Activated T-cell treated with anti-CD3 and anti-CD28 coated beads, Interleukin-2, amount 50 U/mL, for 1 hour (primary cell): ENCODE data around the gene PAX8.
A peak's percentile ranks its signal among the peaks of the same experiment; 100 is the strongest.
"Not testable (repeated sequence)": the region's sequence is repeated elsewhere in the genome, so short reads cannot be mapped to it uniquely, and the experiment has no call there.

ENCODE experiments used
- DNase-seq: peaks from one replicate; pipeline ENCODE4 v3.0.0-alpha.2; 2020

PAX8 gene

DNA sequence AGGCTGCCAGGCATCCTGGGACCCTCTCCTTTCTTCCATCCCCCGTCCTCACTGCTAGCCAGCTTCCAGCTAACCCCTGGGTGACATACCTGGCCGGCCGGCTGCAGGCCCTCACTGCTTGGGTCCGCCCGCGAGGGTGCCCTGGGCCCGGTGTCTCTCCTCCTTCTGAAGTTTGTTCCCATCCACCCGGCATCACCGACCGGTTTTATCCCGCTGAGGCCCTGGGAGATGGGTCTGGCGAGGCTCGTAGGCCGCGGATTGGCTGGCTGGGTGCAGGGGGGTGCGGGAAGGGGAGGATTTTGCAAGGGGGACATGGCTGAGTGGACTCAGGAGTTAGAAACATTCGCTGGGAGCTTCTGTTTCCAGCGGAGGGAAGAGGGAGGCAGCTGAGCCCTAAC, at the start of gene PAX8:
Gene PAX8 (minus strand): TSS at position 180 of the 398 bp plus-strand sequence. CDS start 527 bp downstream, outside the sequence.
- no peak for DNase-seq

GRCh38 chr2:113328043-113328442, 49.3 kb upstream of the PAX8 start:
- no peak for DNase-seq

GRCh38 chr2:113325161-113325731, 46.5 kb upstream of the PAX8 start:
- not testable (repeated sequence) for DNase-seq

GRCh38 chr2:113324684-113325160, 46.0 kb upstream of the PAX8 start:
- peak; percentile 53 for DNase-seq

- DNase-seq = not testable (repeated sequence)
Measured at GRCh38 chr2:113323129-113323528, 44.4 kb upstream of the PAX8 start.

GRCh38 chr2:113320106-113320505, 41.4 kb upstream of the PAX8 start:
- DNase-seq = not testable (repeated sequence)

DNA sequence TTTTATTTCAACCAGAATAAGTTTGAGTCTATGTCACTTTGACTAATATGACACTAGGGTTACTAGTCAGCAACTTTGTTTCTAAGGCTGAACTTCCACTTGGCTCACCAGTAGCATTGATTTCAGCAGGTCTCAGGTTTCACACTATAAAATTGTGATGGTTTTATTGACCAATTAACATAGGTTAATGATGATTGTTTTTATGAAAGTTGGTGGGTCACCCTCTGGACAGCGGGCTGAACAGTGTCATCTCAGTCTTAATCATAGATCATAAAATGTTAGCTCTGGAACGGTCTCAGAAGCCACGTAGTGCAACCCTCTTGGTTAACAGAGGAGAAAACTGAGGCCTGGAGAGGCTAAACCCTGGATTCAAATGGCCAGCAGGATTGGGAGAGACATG, 40.2 kb upstream of the PAX8 start:
- not testable (repeated sequence) for DNase-seq

DNA sequence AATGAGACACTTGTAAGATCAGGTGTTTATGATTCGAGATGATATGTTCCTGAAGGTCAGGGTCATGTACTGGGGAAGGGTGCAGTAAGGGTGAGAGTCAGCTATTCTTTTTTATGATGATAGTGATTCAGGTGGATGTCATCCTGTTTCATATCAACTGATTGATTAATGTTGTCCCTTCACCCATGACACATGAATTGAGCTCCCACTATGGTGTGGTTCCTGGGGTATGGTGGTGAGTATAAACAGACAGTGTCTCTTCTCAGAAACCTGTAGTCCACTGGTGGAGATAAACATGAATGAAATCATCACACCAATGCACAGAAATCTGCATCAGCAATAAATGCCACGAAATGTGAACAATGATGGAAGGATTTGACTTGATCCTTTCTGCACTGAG, 37.4 kb upstream of the PAX8 start:
- DNase-seq = no peak

GRCh38 chr2:113314663-113315062, 35.9 kb upstream of the PAX8 start:
- not testable (repeated sequence) for DNase-seq

DNA sequence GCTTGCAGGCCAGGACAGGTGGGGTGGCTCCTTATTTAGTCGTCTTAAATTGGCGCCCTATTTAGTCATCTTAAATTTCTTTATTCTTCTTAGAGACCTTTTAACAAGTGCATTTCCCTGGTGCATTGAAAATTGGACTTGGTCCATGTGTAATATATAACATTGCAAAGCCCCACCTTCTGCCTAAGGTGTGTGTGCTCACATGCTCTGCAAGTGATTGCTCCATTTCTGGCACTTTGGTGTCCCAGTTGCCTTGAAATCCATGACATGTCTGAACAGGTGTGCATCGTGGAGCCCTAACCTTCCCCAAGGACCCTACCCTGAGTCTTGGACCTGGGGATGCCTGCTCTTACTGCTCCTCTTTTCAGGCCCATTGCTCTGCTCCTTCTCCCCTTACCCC, 35.5 kb upstream of the PAX8 start:
- DNase-seq = not testable (repeated sequence)

DNA sequence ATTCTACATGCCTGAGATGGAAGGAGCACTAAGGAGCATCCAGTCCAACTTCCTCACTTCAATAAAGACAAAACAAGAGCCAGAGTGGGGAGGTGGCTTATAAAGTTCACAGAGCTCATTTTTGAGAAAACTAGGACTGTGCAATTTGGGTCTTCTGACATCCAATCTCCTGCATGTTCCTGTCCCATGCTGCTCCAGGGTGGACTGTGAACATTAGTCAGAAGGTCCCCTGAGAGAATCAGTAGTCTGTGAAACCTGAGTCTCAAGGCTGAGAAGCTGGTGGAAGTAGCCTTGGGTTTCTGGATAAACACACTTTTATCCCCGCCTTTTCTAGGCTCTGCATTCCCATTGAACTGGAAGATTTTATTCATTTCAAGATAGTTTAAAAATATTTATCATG, 33.1 kb upstream of the PAX8 start:
- DNase-seq = not testable (repeated sequence)

- DNase-seq = not testable (repeated sequence)
Measured at GRCh38 chr2:113311191-113311590, 32.5 kb upstream of the PAX8 start.

GRCh38 chr2:113309655-113310387, 31.1 kb upstream of the PAX8 start:
- DNase-seq = no peak

GRCh38 chr2:113308784-113309183, 30.1 kb upstream of the PAX8 start:
- not testable (repeated sequence) for DNase-seq

DNA sequence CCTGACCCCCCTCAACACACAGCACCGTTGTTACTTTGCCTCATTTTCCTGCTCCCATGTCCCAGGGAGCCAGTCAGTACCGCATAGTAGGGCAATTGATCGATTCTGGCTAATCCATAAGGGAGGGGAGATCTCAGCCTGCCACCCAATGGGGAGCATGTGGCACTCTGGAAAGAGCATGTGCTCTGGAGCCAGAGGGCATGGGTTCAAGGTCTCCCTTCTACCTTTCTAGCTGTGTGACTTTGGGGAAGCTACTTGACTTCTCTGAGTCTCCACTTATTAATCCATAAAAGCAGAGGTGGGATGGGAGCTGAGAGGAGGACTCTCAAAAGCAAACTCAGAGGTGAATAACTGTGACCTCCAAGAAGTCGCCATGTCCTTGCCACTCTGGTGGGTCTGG, 27.5 kb upstream of the PAX8 start:
- not testable (repeated sequence) for DNase-seq

- DNase-seq = not testable (repeated sequence)
Measured at GRCh38 chr2:113305749-113306148, 27.0 kb upstream of the PAX8 start.

GRCh38 chr2:113305146-113305545, 26.4 kb upstream of the PAX8 start:
- DNase-seq = no peak

- DNase-seq = no peak
Measured at GRCh38 chr2:113304702-113305101, 26.0 kb upstream of the PAX8 start.

DNA sequence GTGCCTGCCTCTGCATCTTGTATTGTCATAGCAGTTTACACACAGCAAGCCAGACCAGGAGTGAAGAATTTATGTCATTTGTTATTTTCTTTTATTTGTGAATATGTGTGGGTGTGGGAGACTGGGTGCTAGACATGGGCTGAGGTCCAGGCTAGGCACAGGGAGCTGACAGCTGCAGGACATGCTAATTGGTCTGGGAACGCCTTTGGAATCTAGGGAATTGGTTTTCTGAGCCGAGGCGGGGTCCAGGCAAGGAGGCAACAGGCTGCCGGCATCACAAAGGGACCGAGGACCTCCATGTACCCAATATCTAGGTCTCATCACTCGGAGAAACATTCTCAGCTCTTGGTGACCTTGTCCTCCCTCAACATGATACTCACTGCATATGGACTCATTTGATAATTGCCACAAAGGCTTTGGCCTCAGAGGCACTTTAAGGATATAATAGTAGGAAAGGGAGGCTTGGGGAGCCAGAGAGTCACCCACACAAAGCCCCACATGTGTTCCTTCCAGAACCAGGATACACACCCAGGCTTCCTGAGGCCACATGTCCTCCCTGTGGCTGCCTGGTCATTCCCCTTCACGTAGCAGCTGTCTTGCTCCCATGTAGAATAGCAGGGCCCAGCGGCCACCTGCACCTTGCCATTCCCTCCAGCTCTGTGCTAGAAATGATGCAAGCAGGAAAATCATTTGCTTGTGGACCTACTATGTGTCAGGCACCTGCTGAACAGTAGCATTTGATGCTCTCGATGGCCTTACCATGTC, 23.7 kb upstream of the PAX8 start:
- not testable (repeated sequence) for DNase-seq

DNA sequence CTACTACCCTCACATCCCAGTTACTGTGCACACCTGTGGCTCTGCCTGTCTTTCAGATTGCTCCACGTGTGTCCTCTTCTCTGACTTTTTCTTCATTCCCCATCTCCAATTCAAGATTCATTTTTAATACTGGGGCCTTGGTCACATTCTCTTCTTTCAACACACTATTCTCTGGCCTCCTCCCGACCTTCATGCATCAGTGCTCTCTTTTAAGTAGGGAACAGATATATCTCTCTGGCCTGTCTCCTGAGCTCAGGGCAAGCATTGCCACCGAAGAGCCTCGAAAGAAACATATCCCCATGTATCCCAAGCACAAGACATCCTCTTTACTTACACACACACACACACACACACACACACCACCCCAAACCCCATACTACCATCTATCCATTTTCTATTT, 21.6 kb upstream of the PAX8 start:
- no peak for DNase-seq

- DNase-seq = no peak
Measured at GRCh38 chr2:113298176-113298575, 19.5 kb upstream of the PAX8 start.

DNA sequence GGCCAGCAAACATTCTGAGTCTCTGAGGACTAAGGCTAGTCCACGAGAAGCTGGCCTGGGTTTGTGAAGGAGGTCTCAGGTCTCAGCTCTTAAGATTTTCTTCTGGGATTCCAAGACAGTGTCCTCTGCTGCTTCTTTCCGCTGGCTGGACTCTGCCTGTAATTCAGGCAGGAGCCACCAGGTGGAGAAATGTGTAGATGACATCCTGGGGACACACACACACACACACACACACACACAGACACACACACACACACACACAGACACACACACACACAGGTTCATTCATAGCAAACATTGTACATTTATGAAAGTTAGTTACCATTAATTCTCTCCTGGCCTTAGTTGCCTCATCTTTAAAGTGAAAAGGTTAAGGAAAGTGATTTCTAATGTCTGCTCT, 18.9 kb upstream of the PAX8 start:
- DNase-seq = peak; percentile 30

DNA sequence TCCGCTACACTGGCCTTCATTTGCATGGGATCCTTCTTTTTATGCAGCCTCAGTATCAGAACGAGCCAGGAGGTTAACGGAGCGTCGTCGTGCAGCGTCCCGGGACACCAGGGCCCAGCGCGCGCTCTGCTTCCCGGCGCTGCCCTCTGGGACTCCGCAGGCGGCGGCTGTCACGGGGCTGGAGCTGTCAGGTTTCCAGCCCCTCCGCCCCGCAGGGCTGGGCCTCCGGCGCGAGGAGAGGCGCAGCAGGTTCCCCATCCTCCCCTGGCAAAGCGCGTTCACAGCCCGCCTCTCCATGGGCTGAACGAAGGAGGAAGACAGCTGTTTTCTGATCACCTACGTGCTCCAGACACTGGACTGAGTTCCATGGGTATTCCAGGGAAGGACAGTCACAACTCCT, 12.5 kb upstream of the PAX8 start:
- DNase-seq = no peak

- DNase-seq = not testable (repeated sequence)
Measured at GRCh38 chr2:113288674-113289149, 10.0 kb upstream of the PAX8 start.
